Heart right ventricle (tissue), 16 donors: ENCODE data around the gene TRPV4. TPM values are rescaled to one million over a fixed set of nuclear protein-coding genes. Genes with fewer than 3 reads are reported as not detected.
A peak's percentile ranks its signal among the peaks of the same experiment; 100 is the strongest.

Experiments
- ATAC-seq, 8 donors: fragments of 200-7000 bp; cut with Tn5 transposase; one replicate each; pipeline ENCODE4 v1.9.1; 2020; ENCODE audit warnings: mild to moderate bottlenecking in 8 of 8, moderate library complexity in 8 of 8, moderate number of reproducible peaks in 1 of 8
- DNase-seq, 2 donors: peaks; one replicate each; pipeline ENCODE4 v3.0.0-alpha.2; 2020
- H3K27ac ChIP-seq, 10 donors: fragments of 200-600 bp; sonication (generic) in 2 of 10; one replicate each; pipeline versions ENCODE4 v1.5.0 to v1.8.0; 2020 to 2022; ENCODE audit warnings: mild to moderate bottlenecking in 3 of 10
- H3K27me3 ChIP-seq, 7 donors: fragments of 200-600 bp; one replicate each; pipeline ENCODE4 v1.8.0; 2021 to 2022; ENCODE audit warnings: mild to moderate bottlenecking in 2 of 7
- H3K36me3 ChIP-seq, 9 donors: fragments of 200-600 bp; sonication (generic) in 1 of 9; one replicate each; pipeline versions ENCODE4 v1.5.0 to v1.8.0; 2020 to 2022; ENCODE audit warnings: mild to moderate bottlenecking in 2 of 9
- H3K4me1 ChIP-seq, 9 donors: fragments of 200-600 bp; sonication (generic) in 1 of 9; one replicate each; pipeline versions ENCODE4 v1.5.0 to v1.8.0; 2020 to 2022; ENCODE audit warnings: mild to moderate bottlenecking in 4 of 9
- H3K4me3 ChIP-seq, 10 donors: fragments of 200-600 bp; sonication (generic) in 2 of 10; one replicate each; pipeline versions ENCODE4 v1.5.0 to v1.8.0; 2020 to 2022; ENCODE audit warnings: mild to moderate bottlenecking in 7 of 10, moderate library complexity in 2 of 10
- H3K9me3 ChIP-seq, 11 donors: fragments of 200-600 bp in 10 of 11; sonication (generic) in 2 of 11; one replicate each; pipeline versions ENCODE4 v1.5.0 to v1.8.0; 2013 to 2022; ENCODE audit warnings: mild to moderate bottlenecking in 2 of 11, control low read depth in 1 of 11, moderate library complexity in 1 of 11
- WGBS, 2 donors: extraction: QIAGEN DNeasy Blood & Tissue Kit; methylation state at CpG; one replicate each; pipeline ENCODE4 v1.1.7; 2013; ENCODE audit warnings: inconsistent platforms in 1 of 2; 5-methylcytosine and 5-hydroxymethylcytosine counted together
- intact Hi-C, 10 donors: fragments of 100-400 bp; cut with DNase I; formaldehyde crosslinking; loops; one replicate each; pipeline versions ENCODE4 v1.11.1 to v1.14.2; 2022
- polyA plus RNA-seq, 2 donors: library from polyadenylated mRNA; stranded (reverse); fragments of 200-250 nt; gene quantifications; one replicate each; pipeline ENCODE4 v1.2.3, GENCODE V29; 2013
- total RNA-seq, 10 donors: library from RNA; stranded (reverse); fragmentation: NEBNext Ultra II Directional in 3 of 10; extraction: Animal tissue kit (Norgen Biotek cat#: 25700) in 3 of 10; gene quantifications; one replicate each; pipeline versions ENCODE4 v1.2.1 to v1.2.4, GENCODE V29; 2021 to 2023
- TF ChIP-seq, protein P1 (sequence below), 9 donors: fragments of 200-600 bp; sonication (generic) in 2 of 9; IDR thresholded peaks; one replicate each; pipeline versions ENCODE4 v1.5.0 to v1.8.0; 2021 to 2022; ENCODE audit warnings: antibody characterized with exemption in 9 of 9, mild to moderate bottlenecking in 5 of 9, moderate library complexity in 1 of 9
- donor health status: Arrhythmogenic right ventricular cardiomyopathy.
- donor health status: ischemic (EF 13 %, LVEDD 7.1; RV severe dilation, severe dysfunction).
- donor health status: healthy with polysubstance abuse.
- donor health status: DM: no; HTN: yes; CAD: no.
- donor health status: DM: no; HTN: no; CAD: no.
- donor health status: ischemic (EF 25% LVEDD 6.9; RV normal size, moderate dysfunction).
- donor health status: ischemic (EF 25% LVEDD 5.7; RV mildly dilated, moderate dysfunction).
- donor health status: healthy.
- donor health status: DM: yes; HTN: yes; CAD: no.
- donor health status: Ischemic cardiomyopathy.
- donor health status: ischemic (EF 35%, LVEDD 5.7; RV mildly dilated, moderate dysfunction).
- donor health status: nonischemic (EF 11% LVEDD 7.7; RV severe dilation, severe dysfunction).
- donor health status: DM: yes; HTN: yes; CAD: no.
- donor health status: PGD.
- donor health status: ischemic (EF 29% LVEDD 5.4; RV normal size, mild dysfunction).
- donor health status: nonischemic (EF 23%, LVEDD 6.1; RV moderate dilation, normal function).

Gene TRPV4
- total and polyA plus RNA-seq, 12 donors: 0.07 to 1.0 (median 0.28) TPM; not detected in 2

DNA sequence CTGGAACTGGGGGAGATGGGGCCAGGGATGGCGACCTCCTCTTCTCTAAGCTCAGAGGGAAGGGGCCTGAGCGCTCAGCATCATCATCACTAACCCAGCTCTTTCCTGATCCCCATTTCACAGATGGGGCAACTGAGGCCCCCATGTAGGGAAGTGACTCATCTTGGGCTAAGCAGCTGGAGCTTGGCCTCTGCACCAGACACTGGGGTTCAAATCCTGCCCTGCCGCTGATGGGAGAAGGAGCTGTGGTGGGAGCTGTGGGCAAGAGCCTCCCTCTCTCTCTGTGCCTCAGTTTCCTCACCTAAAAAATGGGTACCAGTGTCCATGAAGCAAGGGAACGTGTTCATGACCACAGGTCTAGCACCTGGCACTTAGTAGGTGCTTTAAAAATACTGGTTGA is 2.6 kb upstream of the TRPV4 start:
- no peak overlapping the region for H3K4me3 ChIP-seq
- WGBS, 2 donors: 86 to 92% methylated on average over 4 of the region's 4 CpGs
- intact Hi-C loops: no loop called here
- ATAC-seq (no peak), DNase-seq (no peak)
- H3K36me3 ChIP-seq: no peaks in the 10 kb centered on the region
- H3K27ac ChIP-seq: no peak overlapping the region
- H3K9me3 ChIP-seq: no peaks in the 10 kb centered on the region
- H3K27me3 ChIP-seq: peaks cover 0 to 32% (median 20%) of the 10 kb centered on the region in 7 donors
- TF ChIP-seq, protein P1, sequence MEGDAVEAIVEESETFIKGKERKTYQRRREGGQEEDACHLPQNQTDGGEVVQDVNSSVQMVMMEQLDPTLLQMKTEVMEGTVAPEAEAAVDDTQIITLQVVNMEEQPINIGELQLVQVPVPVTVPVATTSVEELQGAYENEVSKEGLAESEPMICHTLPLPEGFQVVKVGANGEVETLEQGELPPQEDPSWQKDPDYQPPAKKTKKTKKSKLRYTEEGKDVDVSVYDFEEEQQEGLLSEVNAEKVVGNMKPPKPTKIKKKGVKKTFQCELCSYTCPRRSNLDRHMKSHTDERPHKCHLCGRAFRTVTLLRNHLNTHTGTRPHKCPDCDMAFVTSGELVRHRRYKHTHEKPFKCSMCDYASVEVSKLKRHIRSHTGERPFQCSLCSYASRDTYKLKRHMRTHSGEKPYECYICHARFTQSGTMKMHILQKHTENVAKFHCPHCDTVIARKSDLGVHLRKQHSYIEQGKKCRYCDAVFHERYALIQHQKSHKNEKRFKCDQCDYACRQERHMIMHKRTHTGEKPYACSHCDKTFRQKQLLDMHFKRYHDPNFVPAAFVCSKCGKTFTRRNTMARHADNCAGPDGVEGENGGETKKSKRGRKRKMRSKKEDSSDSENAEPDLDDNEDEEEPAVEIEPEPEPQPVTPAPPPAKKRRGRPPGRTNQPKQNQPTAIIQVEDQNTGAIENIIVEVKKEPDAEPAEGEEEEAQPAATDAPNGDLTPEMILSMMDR (IDR thresholded peaks at IDR 0.05): no peak
- H3K4me1 ChIP-seq: peaks cover 0 to 22% (median 0%) of the 10 kb centered on the region in 9 donors

DNA sequence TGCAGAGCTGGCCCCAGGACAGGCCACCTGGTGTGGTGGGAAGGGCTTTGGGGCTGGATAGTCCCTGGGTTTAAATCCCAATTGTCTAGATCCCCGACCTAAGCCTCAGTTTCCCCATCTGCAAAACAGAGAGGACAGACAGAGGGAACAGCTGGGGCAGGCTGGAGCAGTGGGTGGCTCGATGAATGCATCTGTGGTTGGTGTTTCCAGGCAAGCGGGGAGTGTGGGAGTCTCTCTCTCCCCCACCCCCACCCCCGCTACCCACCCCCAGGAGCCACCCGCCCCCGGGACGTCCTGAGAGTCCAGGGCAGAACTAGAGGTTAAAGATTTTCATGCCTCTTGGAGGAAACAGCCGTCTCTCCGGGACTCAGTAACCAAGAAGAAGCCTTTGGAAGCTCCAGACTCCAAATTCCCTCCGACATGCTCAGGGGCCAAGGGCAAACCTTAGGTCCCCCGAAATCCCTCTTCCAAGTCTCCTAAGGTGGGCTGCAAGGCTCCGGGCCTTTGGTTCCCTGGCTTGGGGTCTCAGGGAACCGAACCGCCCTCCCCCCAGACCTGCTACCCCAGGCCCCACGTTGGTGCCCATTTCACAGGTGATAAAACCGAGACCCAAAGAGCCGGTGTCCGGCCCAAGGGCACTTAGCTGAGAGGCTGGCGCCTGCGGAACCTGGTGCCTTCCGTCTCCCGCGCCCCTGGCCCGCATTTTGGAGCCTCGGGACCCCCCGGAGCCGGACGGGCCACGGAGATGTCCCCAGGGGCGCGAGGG is 474 bp downstream of the TRPV4 start:
- Histone ChIP-seq H3K4me3 (peak overlapping the region; percentile 27 to 64 (median 51)), H3K9me3 (no peaks in the 10 kb centered on the region), H3K4me1 (peaks cover 0 to 34% (median 0%) of the 10 kb centered on the region in 9 donors), H3K27ac (peak overlapping the region in 2 of 10 donors; percentile 1 to 57), H3K36me3 (no peaks in the 10 kb centered on the region), H3K27me3 (peaks cover 0 to 34% (median 20%) of the 10 kb centered on the region in 7 donors)
- TF ChIP-seq, protein P1 (IDR thresholded peaks at IDR 0.05): no peak
- ATAC-seq (peak in 1 of 8 donors; percentile 6), DNase-seq (no peak)
- 19 to 22% methylated on average over 31 of the region's 31 CpGs for WGBS, 2 donors
- intact Hi-C loops: no loop called here

GRCh38 chr12:109831929-109832328 is 1.3 kb downstream of the TRPV4 start:
- no peak for ATAC-seq
- TF ChIP-seq, protein P1 (IDR thresholded peaks at IDR 0.05): no peak
- WGBS, 2 donors: 82 to 83% methylated on average over 9 of the region's 9 CpGs
- Histone ChIP-seq H3K9me3 (no peaks in the 10 kb centered on the region), H3K4me3 (no peak overlapping the region), H3K36me3 (no peaks in the 10 kb centered on the region), H3K27me3 (peaks cover 0 to 34% (median 20%) of the 10 kb centered on the region in 7 donors), H3K27ac (no peak overlapping the region), H3K4me1 (peaks cover 0 to 42% (median 0%) of the 10 kb centered on the region in 9 donors)
- DNase-seq: no peak
- intact Hi-C loops: no loop called here

GRCh38 chr12:109831365-109831764 is 1.8 kb downstream of the TRPV4 start:
- intact Hi-C loops: no loop called here
- H3K9me3 ChIP-seq: no peaks in the 10 kb centered on the region
- no peak overlapping the region for H3K4me3 ChIP-seq
- H3K27me3 ChIP-seq: peaks cover 0 to 34% (median 20%) of the 10 kb centered on the region in 7 donors
- TF ChIP-seq, protein P1 (IDR thresholded peaks at IDR 0.05): no peak
- H3K36me3 ChIP-seq: no peaks in the 10 kb centered on the region
- WGBS, 2 donors: 89 to 91% methylated on average over 6 of the region's 6 CpGs
- ATAC-seq (no peak), DNase-seq (no peak)
- no peak overlapping the region for H3K27ac ChIP-seq
- H3K4me1 ChIP-seq: peaks cover 0 to 45% (median 0%) of the 10 kb centered on the region in 9 donors
